Ishikawa (cell line): Measurements from ENCODE around the gene FOXO3.
A peak's percentile ranks its signal among the peaks of the same experiment; 100 is the strongest.

Source experiments
- CEBPB ChIP-seq: IDR thresholded peaks from 2 replicates; pipeline ENCODE4 v1.6.1; 2012
- CREB1 ChIP-seq: IDR thresholded peaks from 2 replicates; pipeline ENCODE4 v1.6.1; 2012; ENCODE audit warnings: low read depth
- EGR1 ChIP-seq: IDR thresholded peaks from 2 replicates; pipeline ENCODE4 v1.6.1; 2012
- EP300 ChIP-seq: IDR thresholded peaks from 2 replicates; pipeline ENCODE4 v1.6.1; 2012; ENCODE audit warnings: borderline replicate concordance
- FOXM1 ChIP-seq: IDR thresholded peaks from 2 replicates; pipeline ENCODE4 v1.6.1; 2012; ENCODE audit warnings: low read depth, borderline replicate concordance
- MAX ChIP-seq: IDR thresholded peaks from 2 replicates; pipeline ENCODE4 v1.6.1; 2012
- NFIC ChIP-seq: IDR thresholded peaks from 2 replicates; pipeline ENCODE4 v1.6.1; 2012
- RAD21 ChIP-seq: IDR thresholded peaks from 2 replicates; pipeline ENCODE4 v1.6.1; 2012; ENCODE audit warnings: low read depth
- REST ChIP-seq: IDR thresholded peaks from 2 replicates; pipeline ENCODE4 v1.6.1; 2012; ENCODE audit warnings: low read depth, mild to moderate bottlenecking
- TAF1 ChIP-seq: IDR thresholded peaks from 2 replicates; pipeline ENCODE4 v1.6.1; 2012; ENCODE audit warnings: low read depth, mild to moderate bottlenecking
- TCF12 ChIP-seq: IDR thresholded peaks from 2 replicates; pipeline ENCODE4 v1.6.1; 2012; ENCODE audit warnings: low read depth
- TEAD4 ChIP-seq: IDR thresholded peaks from 2 replicates; pipeline ENCODE4 v1.6.1; 2012
- USF1 ChIP-seq: IDR thresholded peaks from 2 replicates; pipeline ENCODE4 v1.6.1; 2012
- YY1 ChIP-seq: IDR thresholded peaks from 2 replicates; pipeline ENCODE4 v1.6.1; 2012; ENCODE audit warnings: low read depth
- ZBTB7A ChIP-seq: IDR thresholded peaks from 2 replicates; pipeline ENCODE4 v1.6.1; 2012; ENCODE audit warnings: low read depth

The FOXO3 gene

GRCh38 chr6:108706649-108707048, 145.9 kb downstream of the FOXO3 start:
- TF ChIP-seq USF1: no peak
- no peak for TF ChIP-seq EGR1
- no peak for TF ChIP-seq TAF1
- TF ChIP-seq NFIC: no peak
- TF ChIP-seq CREB1: no peak
- no peak for TF ChIP-seq ZBTB7A
- TF ChIP-seq FOXM1: no peak
- TF ChIP-seq EP300: no peak

- TF ChIP-seq CEBPB: no peak
- TF ChIP-seq TCF12: peak; percentile 56; the same call in 1 of the 2 replicates
- TF ChIP-seq EP300: no peak
- TF ChIP-seq NFIC: 0 out of 2 replicates have a peak, but pooled peaks have one; percentile 15
- TF ChIP-seq MAX: peak; percentile 64
- TF ChIP-seq TAF1: no peak
- TF ChIP-seq FOXM1: no peak
- no peak for TF ChIP-seq REST
- TF ChIP-seq RAD21: no peak
- no peak for TF ChIP-seq USF1
- no peak for TF ChIP-seq EGR1
- TF ChIP-seq TEAD4: no peak
- TF ChIP-seq ZBTB7A: no peak
Measured at GRCh38 chr6:108707328-108707976, 146.7 kb downstream of the FOXO3 start.

GRCh38 chr6:108710030-108710429, 149.3 kb downstream of the FOXO3 start:
- TF ChIP-seq EGR1 (no peak), CREB1 (no peak), TCF12 (no peak), NFIC (no peak), CEBPB (no peak), TAF1 (no peak), ZBTB7A (no peak), YY1 (no peak), FOXM1 (no peak), REST (no peak), RAD21 (no peak)

GRCh38 chr6:108710551-108710950, 149.8 kb downstream of the FOXO3 start:
- TF ChIP-seq EGR1: no peak
- TF ChIP-seq CREB1: no peak
- no peak for TF ChIP-seq ZBTB7A
- TF ChIP-seq TAF1: no peak

GRCh38 chr6:108711071-108711470, 150.4 kb downstream of the FOXO3 start:
- no peak for TF ChIP-seq EGR1
- no peak for TF ChIP-seq TAF1
- TF ChIP-seq ZBTB7A: no peak

- TF ChIP-seq USF1 (no peak), EGR1 (no peak), TAF1 (no peak), CREB1 (no peak), CEBPB (no peak), FOXM1 (no peak), TEAD4 (no peak), TCF12 (no peak), REST (no peak), MAX (no peak), ZBTB7A (no peak), YY1 (no peak), NFIC (no peak), EP300 (no peak), RAD21 (no peak)
Measured at GRCh38 chr6:108711826-108712225, 151.1 kb downstream of the FOXO3 start.
